NCI-H1930 (cell line): Measurements from ENCODE around the gene CTNNA3.

ENCODE experiments used
- DNase-seq, 2 experiments: peaks; one replicate each; lab custom pipeline; 2025; lab: John Stamatoyannopoulos, UW

CTNNA3 gene

DNA sequence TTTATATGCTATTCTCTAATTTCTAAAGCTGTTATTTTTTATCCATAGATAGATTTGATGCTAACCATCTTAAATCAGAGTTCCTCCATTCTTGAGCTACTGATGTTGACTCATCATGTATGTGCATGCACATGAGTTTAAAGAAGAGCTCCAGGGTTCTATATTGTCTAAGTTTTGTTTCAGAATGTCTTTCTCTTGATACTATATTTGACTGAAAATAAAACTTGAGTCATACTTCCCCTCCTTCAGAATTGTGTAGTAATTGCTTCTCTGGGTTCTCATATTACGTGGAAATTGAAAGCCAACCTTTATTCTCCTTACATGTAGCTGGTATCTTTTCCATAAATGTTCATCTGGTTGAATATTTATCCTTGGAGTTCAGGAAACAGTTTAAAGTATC lies 680.8 kb downstream of the CTNNA3 start:
- no peak for DNase-seq

DNA sequence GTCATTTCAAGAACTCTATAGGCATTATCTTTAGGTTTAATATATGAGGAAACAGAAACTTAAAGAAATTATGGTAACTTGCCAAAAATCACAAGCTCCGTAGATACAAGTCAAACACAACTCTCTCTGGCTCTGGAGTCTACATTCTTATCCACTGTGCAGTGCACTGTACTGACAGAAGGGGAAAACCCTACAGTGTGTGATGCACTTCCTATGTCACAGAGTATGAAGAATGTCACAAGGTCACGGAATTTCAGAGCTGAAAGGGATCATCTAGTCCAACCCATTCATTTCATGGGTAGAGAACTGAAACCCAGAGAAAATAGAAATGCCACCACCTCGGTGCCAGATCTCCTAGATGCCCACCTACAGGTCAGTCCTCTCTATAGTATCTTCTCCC lies 684.0 kb downstream of the CTNNA3 start:
- DNase-seq, result no peak

DNA sequence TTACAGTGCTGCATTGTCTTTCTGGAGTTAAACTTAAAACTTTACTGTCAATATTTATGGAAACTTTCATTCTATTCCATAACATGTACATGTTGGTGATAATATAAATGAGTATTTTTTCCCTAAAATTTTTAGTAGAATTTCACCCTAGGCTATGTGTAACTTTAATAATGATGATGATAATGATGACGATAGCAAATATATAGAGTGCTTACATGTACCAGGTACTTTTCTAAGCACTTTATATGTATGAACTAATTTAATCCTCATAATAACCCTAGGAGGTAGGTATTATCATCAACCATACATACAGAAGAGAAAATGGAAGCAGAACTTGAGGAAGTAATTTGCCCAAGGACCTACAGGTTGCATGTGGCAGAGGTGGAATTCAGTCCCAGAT lies 684.5 kb downstream of the CTNNA3 start:
- no peak for DNase-seq

DNA sequence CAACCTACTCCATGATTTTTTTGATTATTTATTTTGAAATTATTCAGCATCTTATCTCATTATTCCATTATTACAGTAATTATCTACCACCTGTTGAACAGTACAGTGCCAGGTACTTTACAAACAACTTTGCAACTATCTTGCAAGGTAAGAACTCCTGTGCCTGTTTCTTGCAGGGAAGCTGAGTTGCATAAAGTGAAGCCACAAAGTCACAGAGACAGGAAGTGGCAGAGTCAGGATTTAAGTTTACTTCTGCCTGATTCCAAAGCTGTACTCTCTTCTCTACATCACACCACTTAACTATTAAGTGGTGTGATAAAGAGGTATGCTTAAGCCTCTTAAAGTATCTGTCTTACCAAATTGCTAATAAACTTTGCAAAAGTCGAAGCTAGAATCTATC lies 690.0 kb downstream of the CTNNA3 start:
- no peak for DNase-seq

DNA sequence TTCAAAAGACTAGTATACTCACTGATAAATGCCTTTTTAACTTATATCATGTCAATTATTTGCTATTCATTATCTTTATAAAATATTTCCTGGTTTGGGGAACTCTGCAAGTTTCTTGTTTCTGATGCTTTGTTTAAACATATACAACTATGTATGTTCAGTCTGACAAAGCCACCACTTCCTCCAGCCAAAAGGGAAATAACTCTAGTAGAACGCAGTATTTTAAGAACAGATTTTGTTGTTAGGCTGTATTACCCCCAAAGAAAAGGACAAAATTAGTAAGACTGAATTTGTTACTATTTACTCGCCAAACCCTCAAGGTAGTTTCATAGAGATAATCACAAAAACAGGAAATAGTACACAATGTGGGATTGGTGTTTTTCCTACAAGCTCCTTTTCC lies 691.3 kb downstream of the CTNNA3 start:
- DNase-seq, result no peak

DNA sequence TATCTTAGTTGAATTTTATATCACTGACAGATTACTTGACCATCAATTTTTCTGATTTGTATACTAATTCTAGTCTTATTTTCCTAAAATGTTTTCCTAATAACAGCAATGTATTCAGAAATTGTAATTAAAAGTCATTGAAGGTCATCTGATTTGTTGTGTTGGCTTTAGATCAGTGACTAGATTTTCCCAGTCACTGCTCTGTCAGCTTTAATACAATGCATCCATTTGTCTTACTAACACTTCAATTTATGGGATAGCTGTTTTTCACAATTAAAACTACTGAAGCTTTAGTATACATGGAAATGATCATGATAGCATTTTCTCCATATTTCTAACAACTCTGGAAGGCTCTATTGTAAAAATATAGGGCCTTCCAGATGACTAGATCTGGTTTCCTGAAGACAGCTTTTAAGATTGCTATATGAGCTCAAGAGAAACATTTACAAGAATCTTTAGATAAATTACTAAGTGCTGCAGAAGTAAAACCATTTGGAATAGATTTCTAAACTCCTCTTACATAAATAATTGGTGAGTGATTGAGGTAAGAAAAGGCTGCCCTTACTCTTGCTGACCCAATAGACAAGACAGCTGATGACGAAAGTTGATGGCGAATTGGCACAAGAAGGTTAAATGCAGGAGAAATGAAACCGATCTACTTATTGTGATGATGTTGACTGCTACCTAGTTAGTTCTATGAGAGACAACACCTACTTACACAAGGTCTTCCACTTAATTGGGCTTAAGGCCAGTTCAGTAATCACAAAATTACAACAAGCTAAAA lies 696.0 kb downstream of the CTNNA3 start:
- DNase-seq, result no peak

DNA sequence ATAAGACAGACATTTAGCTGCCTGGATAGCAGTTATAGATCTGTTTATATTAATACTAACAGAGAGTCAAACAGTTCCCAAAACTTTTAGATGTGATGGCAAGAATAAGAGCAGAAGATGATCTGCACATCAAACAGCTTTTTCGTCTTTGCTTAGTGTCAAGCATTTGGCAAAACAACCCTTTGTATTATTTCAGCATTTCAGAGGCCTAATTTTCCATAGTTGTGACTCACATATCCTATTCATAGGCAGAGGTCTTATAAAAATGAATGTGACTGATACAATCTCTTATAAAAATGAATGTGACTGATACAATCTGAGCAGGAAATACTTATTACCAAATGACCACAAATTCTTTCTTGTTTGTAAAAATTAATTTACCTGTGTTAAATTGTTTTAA lies 699.0 kb downstream of the CTNNA3 start:
- no peak for DNase-seq

DNA sequence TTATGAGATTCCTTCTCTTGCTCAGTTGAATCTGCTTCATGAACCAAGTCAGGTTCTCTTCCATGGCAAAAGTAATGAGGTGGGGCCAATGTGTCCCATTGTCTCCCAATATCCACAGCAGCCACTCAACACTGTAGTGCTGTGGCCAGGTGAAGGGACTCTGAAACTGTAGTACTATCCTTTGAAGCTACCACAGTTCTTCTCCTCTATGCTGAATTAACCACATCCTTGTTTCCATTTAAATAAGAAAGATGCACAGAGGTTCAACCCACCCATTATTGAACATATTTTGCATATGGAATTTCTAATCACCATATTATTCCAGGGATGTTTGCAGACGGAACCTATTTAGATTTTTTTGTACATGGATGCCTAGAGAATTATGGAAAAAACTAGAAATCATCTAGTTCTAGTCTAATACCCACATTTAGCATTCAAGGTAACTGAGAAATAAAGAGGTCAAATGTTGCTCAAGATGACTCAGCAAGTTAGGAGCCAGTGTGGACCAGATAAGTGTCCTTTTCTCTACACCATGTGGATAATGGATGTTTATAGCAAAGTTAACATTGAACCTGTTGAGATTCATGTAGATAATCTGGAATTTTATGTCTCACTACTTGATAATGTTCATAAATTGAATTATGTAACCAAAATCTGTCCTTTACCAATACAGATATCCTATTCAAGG lies 705.7 kb downstream of the CTNNA3 start:
- DNase-seq, result no peak

DNA sequence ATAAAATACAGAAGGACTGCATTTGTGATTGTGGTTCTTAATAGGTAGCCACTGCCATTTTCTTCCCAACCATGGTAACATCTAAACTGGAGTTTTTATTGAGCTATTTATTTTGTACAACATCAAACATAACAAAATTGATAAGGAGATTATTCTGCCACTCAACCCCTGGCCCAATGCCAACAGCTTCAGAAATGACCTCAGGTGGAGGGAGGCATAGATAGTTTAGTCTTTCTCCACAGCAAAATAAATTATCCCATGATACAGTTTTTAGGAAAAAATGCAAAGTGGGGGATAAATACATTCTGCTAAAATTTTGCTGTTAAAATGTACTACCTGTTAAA lies 712.5 kb downstream of the CTNNA3 start:
- DNase-seq, result peak in 1 of 2 experiments; percentile 1

DNA sequence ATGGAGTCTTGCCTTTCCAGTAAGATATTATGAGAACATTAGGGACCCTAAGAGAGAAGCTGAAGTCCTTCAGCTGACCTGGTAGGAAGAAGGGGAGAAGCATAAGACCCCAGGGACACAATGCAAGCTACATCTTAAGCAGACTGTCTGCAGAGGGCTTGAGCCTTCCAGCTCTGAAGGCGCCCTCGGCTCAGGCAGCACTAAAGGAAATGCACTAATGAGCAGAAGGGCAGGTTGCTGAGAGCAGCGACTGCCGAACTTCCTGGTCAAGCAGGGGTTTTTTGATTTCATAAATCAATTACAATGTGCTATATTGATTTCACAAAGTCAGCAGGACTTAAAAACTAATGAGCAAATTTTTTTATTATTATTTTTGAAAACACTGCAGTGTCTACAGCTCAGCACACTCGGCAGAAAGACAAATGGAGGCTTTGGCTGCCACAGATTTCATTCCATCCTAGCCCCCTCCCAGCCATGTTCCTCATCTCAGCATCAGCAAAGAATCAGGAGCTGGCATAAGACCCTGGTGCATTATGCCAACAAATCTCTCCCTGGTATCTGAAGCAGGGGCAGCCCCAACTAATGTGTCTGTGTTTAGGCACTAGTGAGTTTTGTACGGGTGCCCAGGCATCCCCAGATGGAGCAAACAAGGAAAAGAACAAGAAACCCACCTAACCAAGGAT lies 713.1 kb downstream of the CTNNA3 start:
- no peak for DNase-seq

DNA sequence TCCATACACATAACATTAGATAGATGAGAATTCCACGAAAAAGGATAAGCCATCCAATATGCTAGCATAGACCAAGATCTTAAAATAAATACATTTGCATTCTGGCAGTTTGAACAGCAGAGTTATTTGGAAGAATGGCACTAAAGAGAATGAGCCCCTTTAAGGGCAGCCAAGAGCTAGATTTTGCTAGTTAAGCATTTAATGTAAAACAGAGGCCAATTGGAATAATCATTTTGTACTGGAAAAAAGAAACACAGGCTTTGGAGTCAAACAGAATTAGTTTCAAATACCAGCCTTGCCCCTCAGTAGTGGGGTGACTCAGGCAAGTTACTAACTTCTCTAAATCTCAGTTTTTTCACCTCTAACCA lies 714.0 kb downstream of the CTNNA3 start:
- no peak for DNase-seq

DNA sequence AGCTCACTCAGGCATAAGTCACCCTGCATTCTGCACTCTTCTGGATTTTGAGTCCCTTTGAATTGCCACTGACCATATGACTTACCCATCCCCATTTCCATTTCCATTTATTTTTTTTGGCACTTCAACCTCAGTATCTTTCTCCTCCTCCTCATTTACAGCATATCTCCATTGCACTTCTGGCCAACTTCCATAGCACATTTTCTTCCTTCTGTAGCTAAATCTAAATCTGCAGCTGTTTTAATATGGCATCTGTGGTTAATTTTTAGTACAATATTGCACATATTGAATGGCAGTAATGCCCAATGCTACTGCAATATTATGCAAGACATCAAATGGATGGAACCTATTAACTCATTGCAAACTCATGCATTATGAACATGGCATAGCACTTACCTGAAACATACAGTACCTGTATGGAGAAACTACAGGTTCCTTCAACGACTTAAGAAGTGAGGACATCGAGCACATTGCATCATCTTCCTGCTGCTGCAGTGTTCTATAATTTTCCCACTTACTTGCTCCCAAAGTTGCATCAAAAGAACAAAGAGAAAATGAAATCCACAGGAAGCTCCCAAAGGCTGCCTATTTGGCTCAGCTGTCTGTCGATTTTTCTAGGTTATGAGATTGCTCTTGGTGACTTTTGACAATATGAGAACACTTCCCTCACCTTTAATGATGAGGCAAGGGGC lies 714.5 kb downstream of the CTNNA3 start:
- no peak for DNase-seq

DNA sequence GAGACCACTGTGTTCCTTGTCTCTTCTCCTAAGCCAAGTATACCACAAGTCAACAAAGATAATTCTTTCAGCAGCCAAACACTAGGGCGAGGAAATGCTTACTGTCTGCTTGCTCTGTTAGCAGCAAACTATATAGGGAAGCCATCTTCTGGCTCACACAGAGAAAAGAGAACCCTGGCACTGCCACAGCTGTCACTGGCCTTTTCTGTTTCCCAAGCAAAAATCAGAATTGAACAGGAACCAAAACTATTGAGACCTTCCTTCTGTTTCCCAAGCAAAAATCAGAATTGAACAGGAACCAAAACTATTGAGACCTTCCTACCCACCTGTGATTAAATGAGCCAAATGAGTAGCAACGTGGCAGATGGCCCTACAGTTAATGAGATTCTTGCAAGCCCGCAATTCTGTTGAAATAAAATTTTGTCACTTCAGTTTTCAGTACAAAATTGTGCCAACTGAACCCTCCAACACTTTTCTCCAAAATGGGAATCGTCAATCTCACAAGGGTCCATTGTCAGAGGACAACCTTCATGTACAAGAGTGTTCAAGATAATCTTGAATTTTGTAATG lies 715.7 kb downstream of the CTNNA3 start:
- no peak for DNase-seq

DNA sequence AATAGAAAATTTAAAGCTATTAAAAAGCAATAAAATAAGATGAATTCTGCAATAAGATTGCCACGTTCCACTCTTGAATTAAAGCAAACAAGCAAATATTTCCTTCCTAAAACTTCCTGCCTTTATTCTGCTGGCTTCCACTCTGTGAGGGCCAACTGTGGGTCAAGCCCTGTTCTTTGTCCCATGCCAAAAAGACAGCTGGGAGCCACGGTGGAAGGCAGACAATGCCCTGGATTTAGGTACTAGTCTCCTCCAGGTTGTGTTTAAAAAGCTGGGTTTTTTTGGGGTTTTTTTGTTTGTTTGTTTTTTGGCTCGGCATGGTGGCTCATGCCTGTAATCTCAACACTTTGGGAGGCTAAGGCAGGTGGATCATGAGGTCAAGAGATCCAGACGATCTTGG lies 731.0 kb downstream of the CTNNA3 start:
- DNase-seq, result no peak

DNA sequence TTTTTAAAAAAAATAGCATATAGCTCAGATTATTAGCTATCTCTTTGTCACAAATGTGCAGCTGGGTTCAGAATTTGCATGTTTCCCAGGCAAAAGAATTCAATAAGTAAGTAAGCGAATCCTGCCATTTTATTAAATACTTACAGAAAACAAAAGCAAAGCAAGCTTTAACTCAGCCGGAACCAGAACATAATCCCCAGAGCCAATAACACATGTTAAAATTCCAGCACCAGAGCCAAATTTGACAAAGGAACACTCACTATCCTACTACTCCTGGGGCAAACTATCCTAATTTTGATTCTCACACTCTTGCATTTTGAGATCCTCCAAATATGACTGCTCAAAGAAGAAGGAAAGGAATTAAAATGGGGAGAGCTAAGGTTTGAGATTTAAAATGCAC lies 737.5 kb downstream of the CTNNA3 start:
- DNase-seq, result no peak

DNA sequence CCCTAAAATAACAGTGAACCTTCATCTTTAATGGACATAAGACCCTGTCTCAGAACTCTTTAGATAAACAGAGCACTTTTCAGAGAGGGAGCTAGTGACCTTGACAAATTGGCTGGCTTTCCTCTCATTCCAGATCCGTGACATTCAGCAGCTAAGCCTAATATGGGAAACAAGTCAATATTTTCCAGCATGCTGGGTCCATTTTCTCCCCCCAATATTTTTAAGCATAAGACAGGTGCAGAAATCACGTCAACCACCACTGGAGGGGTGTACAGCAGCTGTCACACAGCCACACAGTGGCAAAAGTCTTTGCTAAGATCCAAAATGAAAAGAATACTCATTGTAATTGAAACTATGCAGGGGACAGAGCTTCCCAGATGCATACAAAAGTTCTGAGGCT lies 744.1 kb downstream of the CTNNA3 start:
- no peak for DNase-seq

DNA sequence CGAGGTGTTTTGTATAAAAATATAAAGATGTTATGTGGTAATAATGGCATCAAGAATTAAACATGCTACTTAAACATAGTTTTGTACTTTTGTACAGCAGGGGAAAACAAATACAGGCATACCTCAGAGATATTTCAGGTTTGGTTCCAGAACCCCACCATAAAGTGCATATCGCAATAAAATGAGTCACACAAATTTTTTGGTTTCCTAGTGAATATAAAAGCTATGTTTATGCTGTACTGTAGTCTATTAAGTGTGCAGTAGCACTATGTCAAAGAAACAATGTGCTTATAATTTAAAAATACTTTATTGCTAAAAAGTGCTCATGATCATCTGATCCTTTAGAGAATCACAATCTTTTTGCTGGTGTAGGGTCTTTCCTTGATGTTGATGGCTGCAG lies 752.4 kb downstream of the CTNNA3 start:
- DNase-seq, result no peak

DNA sequence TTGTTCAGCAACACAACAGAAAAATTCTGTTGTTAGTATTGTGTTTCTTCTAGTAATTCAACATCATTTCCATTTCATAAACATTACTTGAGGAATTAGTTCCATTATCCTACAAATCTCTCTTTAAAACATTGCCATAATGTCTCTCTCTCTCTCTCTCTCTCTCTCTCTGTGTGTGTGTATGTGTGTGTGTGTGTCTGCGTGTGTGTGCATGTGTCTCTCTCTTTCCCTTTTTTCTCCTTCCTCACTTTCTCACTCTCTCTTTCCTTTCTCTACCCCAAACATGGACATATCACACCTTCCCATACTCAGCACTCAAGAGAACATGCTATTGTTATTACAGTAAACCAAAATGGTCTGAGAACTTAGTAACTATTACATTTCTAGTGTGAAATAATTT lies 753.6 kb downstream of the CTNNA3 start:
- no peak for DNase-seq

DNA sequence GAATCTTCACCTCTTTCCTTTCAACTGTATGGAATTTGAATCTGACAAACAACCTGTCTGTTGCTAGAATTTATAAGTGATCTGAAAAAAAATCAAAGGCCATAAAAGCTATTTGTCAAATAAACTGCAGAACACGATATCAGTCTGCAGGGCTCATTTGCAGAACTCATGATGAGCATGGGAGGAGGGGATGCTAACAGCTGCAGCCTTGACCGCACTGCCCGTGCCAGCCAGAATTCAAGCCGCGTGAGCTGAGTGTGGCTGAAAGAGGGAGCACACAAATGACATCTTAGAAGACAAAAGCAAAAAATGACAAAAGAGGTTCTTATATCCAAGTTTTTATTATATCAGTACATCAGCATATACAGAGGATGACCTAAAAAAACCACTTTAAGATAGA lies 754.5 kb downstream of the CTNNA3 start:
- DNase-seq, result no peak

DNA sequence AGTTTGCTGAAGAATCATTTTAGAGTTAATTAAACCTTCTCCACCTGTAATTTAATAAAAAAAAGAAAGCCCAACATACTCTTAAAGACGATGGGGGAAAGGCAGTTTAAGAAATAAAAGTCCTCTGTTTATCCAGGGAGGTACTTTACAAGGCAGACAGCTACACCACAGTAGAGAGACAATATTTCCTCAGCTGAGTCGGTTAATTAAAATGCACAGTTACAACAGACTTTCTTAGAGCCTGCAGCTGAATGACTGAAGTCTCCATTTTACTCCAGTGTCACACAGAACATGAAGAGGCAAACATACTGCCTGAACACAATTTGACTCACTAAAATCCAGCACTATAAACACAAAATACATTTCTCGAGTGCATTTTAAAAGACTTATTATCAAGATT lies 755.0 kb downstream of the CTNNA3 start:
- no peak for DNase-seq

DNA sequence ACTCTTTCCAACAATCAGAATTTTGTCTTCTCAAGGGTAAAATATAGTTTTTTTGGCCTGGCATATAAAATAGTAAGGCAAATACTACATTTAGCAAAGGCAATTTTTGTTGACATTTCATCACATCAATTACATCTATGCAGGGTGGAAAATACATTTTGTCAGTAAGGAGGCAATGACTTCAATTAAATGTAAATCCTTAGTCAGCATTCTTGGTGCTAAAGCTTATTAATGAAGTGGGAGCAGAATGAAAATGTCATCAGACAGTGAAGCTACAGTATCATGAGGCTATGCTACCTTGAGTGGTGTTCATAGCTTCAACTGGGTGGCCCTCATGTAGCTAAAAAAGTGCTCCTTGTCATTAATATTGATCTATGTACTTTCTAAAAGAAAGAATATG lies 761.3 kb downstream of the CTNNA3 start:
- DNase-seq, result no peak

DNA sequence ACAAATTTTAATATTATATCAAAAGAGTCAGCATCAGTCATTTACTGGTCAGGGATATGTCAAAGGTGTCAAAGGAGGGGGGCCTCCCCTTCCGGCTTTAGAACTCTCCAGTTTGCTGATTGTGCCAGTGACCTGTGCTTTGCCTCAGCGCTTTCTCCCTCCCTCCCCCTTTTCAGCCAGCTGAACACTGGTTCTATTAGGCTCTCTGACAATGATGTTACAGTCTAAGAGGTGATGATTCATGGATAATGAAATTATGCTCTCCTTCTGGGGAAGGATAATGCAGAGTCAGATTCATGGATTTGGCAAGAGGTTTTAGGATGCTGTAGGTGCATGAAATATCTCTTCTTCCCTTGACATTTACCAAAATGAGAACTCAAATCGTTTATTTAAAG lies 764.0 kb downstream of the CTNNA3 start:
- no peak for DNase-seq
